Lower lobe of right lung (tissue), 2 donors: ENCODE measurements around the gene ADGRA1. TPM values are rescaled to one million over a fixed set of nuclear protein-coding genes. Genes with fewer than 3 reads are reported as not detected.
"Not testable (repeated sequence)": the region's sequence is repeated elsewhere in the genome, so short reads cannot be mapped to it uniquely, and the experiment has no call there.

ENCODE experiments used
- ATAC-seq, 2 donors: fragments of 200-7000 bp; cut with Tn5 transposase; one replicate each; pipeline ENCODE4 v1.9.1; 2020 to 2022; ENCODE audit warnings: mild to moderate bottlenecking in 2 of 2, moderate library complexity in 2 of 2
- DNase-seq: peaks from one replicate; pipeline ENCODE4 v3.0.0-alpha.2; 2020
- H3K27ac ChIP-seq: fragments of 200-600 bp; one replicate; pipeline ENCODE4 v1.8.0; 2022
- H3K27me3 ChIP-seq: fragments of 200-600 bp; one replicate; pipeline ENCODE4 v1.8.0; 2022; ENCODE audit warnings: low read depth
- H3K36me3 ChIP-seq: fragments of 200-600 bp; one replicate; pipeline ENCODE4 v1.8.0; 2022; ENCODE audit warnings: mild to moderate bottlenecking
- H3K4me1 ChIP-seq: fragments of 200-600 bp; one replicate; pipeline ENCODE4 v1.8.0; 2022
- H3K4me3 ChIP-seq: fragments of 200-600 bp; one replicate; pipeline ENCODE4 v1.8.0; 2022; ENCODE audit warnings: mild to moderate bottlenecking
- H3K9me3 ChIP-seq: fragments of 200-600 bp; one replicate; pipeline ENCODE4 v1.8.0; 2022
- CTCF ChIP-seq: fragments of 200-600 bp; IDR thresholded peaks from one replicate; pipeline ENCODE4 v1.8.0; 2022; ENCODE audit warnings: antibody characterized with exemption, mild to moderate bottlenecking
- intact Hi-C: fragments of 100-400 bp; cut with DNase I; formaldehyde crosslinking; loops from one replicate; pipeline ENCODE4 v1.11.0; 2022
- total RNA-seq: library from RNA; stranded (reverse); fragmentation: NEBNext Ultra II Directional; extraction: Animal tissue kit (Norgen Biotek cat#: 25700); gene quantifications from one replicate; pipeline ENCODE4 v1.2.1, GENCODE V29; 2021
- donor health status: DM: no; HTN: yes; CAD: no; lungs with severe emphysema.

The ADGRA1 gene
- total RNA-seq, 1 donor from 2014 or later, result 0.38 TPM

GRCh38 chr10:133049639-133050038 is 38.1 kb upstream of the ADGRA1 start:
- ATAC-seq (peak in 1 of 2 donors; percentile 5), DNase-seq (no peak)
- Histone ChIP-seq H3K4me1 (no peaks in the 10 kb centered on the region), H3K27ac (no peak overlapping the region), H3K36me3 (no peaks in the 10 kb centered on the region), H3K4me3 (no peak overlapping the region), H3K27me3 (peaks cover 43% of the 10 kb centered on the region), H3K9me3 (no peaks in the 10 kb centered on the region)
- TF ChIP-seq CTCF, result no peak
- intact Hi-C loops, result no loop called here

GRCh38 chr10:133050371-133050770 is 37.4 kb upstream of the ADGRA1 start:
- ATAC-seq, result no peak
- Histone ChIP-seq H3K9me3 (no peaks in the 10 kb centered on the region), H3K36me3 (no peaks in the 10 kb centered on the region), H3K27ac (no peak overlapping the region), H3K4me3 (no peak overlapping the region), H3K27me3 (peaks cover 49% of the 10 kb centered on the region), H3K4me1 (no peaks in the 10 kb centered on the region)
- DNase-seq, result no peak
- no peak for TF ChIP-seq CTCF
- intact Hi-C loops, result no loop called here

- no peaks in the 10 kb centered on the region for H3K36me3 ChIP-seq
- no peaks in the 10 kb centered on the region for H3K4me1 ChIP-seq
- no peaks in the 10 kb centered on the region for H3K9me3 ChIP-seq
- intact Hi-C loops, result no loop called here
- no peak overlapping the region for H3K4me3 ChIP-seq
- ATAC-seq (no peak), DNase-seq (no peak)
- H3K27me3 ChIP-seq, result peaks cover 54% of the 10 kb centered on the region
- no peak for TF ChIP-seq CTCF
- no peak overlapping the region for H3K27ac ChIP-seq
These were observed 35.6 kb upstream of the ADGRA1 start for GRCh38 chr10:133052076-133052475.

- H3K4me1 ChIP-seq, intact Hi-C loops, H3K4me3 ChIP-seq, H3K27ac ChIP-seq, DNase-seq, ATAC-seq, H3K9me3 ChIP-seq, H3K36me3 ChIP-seq: not testable (repeated sequence)
- H3K27me3 ChIP-seq, result peaks cover 45% of the 10 kb centered on the region
These were observed 34.1 kb upstream of the ADGRA1 start for GRCh38 chr10:133053527-133054133.

- TF ChIP-seq CTCF, result no peak
- no peak overlapping the region for H3K27ac ChIP-seq
- H3K4me1 ChIP-seq, result no peaks in the 10 kb centered on the region
- ATAC-seq (no peak), DNase-seq (no peak)
- H3K36me3 ChIP-seq, result no peaks in the 10 kb centered on the region
- no peak overlapping the region for H3K4me3 ChIP-seq
- peaks cover 31% of the 10 kb centered on the region for H3K27me3 ChIP-seq
- no peaks in the 10 kb centered on the region for H3K9me3 ChIP-seq
- intact Hi-C loops, result no loop called here
These were observed 32.3 kb upstream of the ADGRA1 start for GRCh38 chr10:133055470-133055869.

GRCh38 chr10:133056001-133056400 is 31.7 kb upstream of the ADGRA1 start:
- ATAC-seq (peak in 1 of 2 donors; percentile 6), DNase-seq (no peak)
- Histone ChIP-seq H3K27ac (no peak overlapping the region), H3K27me3 (peaks cover 30% of the 10 kb centered on the region), H3K4me1 (no peaks in the 10 kb centered on the region), H3K4me3 (no peak overlapping the region), H3K9me3 (no peaks in the 10 kb centered on the region), H3K36me3 (no peaks in the 10 kb centered on the region)
- intact Hi-C loops, result no loop called here
- no peak for TF ChIP-seq CTCF
